ENCODE data around the gene F5.

Gene F5

DNA sequence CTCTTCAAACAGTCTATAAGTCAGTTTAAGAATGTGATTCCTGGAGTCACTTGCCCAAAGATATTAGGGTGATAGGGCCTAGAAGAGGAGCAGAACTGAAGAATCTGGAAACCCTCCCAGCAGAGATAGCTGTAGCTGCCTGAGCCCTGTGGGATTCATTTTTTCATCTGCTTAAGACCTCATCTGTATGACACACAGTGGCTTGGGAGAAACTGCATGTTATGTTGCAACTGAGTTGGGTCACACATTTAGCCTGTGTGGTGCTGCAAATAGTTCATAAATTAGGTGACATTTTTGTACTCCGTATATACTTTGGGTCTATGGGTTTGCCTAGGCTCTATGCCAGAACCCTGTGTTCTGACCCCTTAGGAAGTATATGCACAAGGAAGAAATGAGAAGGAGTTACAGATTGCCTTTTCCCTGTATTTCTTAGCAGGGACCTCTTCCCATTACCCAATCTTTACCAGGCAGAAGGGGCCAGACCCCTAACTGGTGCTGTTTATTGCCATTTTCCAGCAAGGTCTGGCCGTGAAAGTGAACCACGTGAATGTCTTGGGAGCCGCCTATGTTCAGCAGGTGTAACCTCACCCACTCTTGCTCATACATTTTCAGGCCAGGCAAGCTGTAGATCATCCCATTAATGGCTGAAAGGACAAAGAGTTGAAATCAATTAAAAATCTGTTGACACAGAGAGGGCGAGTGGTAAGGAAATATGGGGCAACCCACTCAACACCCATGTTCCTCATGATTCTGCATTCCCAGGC, 58.6 kb downstream of the F5 start:
- H3K36me3 ChIP-seq (ENCODE audit: control insufficient read depth, insufficient read depth, low read length), result no peaks in the 10 kb centered on the region
- TF ChIP-seq, protein P1, sequence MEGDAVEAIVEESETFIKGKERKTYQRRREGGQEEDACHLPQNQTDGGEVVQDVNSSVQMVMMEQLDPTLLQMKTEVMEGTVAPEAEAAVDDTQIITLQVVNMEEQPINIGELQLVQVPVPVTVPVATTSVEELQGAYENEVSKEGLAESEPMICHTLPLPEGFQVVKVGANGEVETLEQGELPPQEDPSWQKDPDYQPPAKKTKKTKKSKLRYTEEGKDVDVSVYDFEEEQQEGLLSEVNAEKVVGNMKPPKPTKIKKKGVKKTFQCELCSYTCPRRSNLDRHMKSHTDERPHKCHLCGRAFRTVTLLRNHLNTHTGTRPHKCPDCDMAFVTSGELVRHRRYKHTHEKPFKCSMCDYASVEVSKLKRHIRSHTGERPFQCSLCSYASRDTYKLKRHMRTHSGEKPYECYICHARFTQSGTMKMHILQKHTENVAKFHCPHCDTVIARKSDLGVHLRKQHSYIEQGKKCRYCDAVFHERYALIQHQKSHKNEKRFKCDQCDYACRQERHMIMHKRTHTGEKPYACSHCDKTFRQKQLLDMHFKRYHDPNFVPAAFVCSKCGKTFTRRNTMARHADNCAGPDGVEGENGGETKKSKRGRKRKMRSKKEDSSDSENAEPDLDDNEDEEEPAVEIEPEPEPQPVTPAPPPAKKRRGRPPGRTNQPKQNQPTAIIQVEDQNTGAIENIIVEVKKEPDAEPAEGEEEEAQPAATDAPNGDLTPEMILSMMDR (IDR thresholded peaks at IDR 0.05), result no peak
- peak overlapping the region; percentile 79 for H3K4me2 ChIP-seq (ENCODE audit: low read length)
- no peaks in the 10 kb centered on the region for H3K27me3 ChIP-seq (ENCODE audit: control insufficient read depth, insufficient read depth, low read length)
- peak overlapping the region; percentile 60 for H3K4me3 ChIP-seq (ENCODE audit: low read depth, low read length)
- H3K9me3 ChIP-seq (ENCODE audit: control insufficient read depth, low read length), result no peaks in the 10 kb centered on the region
- H2AFZ ChIP-seq, result peak overlapping the region; percentile 63
- H3K9ac ChIP-seq, result no peak overlapping the region
- H3K27ac ChIP-seq, result peak overlapping the region; percentile 74
- peaks cover 6% of the 10 kb centered on the region for H3K4me1 ChIP-seq
- H3K79me2 ChIP-seq, result no peaks in the 10 kb centered on the region

GRCh38 chr1:169527001-169527400, 59.3 kb downstream of the F5 start:
- TF ChIP-seq, protein P1 (IDR thresholded peaks at IDR 0.05), result no peak
- Histone ChIP-seq H3K27me3 (ENCODE audit: control insufficient read depth, insufficient read depth, low read length) (no peaks in the 10 kb centered on the region), H3K4me2 (ENCODE audit: low read length) (no peak overlapping the region), H3K4me3 (ENCODE audit: low read depth, low read length) (no peak overlapping the region), H2AFZ (no peak overlapping the region), H3K79me2 (no peaks in the 10 kb centered on the region), H3K36me3 (ENCODE audit: control insufficient read depth, insufficient read depth, low read length) (no peaks in the 10 kb centered on the region), H3K9ac (no peak overlapping the region), H3K4me1 (peaks cover 6% of the 10 kb centered on the region), H3K27ac (no peak overlapping the region), H3K9me3 (ENCODE audit: control insufficient read depth, low read length) (no peaks in the 10 kb centered on the region)

DNA sequence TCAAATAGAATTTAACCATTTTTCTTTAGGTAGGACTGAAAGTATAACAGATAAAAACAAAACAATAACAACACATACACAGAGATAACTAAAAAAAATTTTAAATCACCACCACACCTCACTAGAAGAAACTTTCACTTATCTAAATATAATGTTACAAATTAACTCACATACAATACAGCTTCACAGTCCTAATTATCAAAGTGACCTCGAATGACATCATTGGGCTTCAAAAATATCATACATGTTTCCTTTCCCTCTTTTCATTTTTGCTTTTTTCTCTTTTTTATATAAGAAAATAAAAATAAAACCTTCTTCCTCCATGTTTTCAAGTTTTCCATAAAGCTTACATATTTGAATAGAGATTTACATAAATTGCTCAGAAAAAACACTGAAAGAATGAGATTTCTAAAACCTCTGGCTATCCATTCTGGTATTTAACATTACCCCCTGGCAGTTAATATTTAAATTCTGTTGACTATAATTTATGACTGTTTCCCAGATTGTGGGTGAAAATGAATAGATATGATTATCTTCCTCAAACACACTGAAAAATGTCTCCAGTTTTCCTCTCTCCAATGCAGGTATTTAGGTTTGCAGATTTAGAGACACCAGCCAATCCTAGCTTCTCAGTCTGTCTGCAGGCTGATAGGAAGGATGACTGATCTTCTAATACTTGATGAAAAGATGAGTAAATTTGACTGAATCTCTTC, 60.0 kb downstream of the F5 start:
- Histone ChIP-seq H3K27ac (no peak overlapping the region), H3K9ac (no peak overlapping the region), H3K36me3 (ENCODE audit: control insufficient read depth, insufficient read depth, low read length) (no peaks in the 10 kb centered on the region), H3K9me3 (ENCODE audit: control insufficient read depth, low read length) (no peaks in the 10 kb centered on the region), H3K4me3 (ENCODE audit: low read depth, low read length) (no peak overlapping the region), H2AFZ (no peak overlapping the region), H3K27me3 (ENCODE audit: control insufficient read depth, insufficient read depth, low read length) (no peaks in the 10 kb centered on the region), H3K4me1 (peaks cover 6% of the 10 kb centered on the region), H3K4me2 (ENCODE audit: low read length) (no peak overlapping the region), H3K79me2 (no peaks in the 10 kb centered on the region)
- TF ChIP-seq, protein P1 (IDR thresholded peaks at IDR 0.05), result no peak

- Histone ChIP-seq H3K27me3 (ENCODE audit: control insufficient read depth, insufficient read depth, low read length) (no peaks in the 10 kb centered on the region), H3K4me3 (ENCODE audit: low read depth, low read length) (no peak overlapping the region), H2AFZ (no peak overlapping the region), H3K9ac (no peak overlapping the region), H3K27ac (no peak overlapping the region), H3K9me3 (ENCODE audit: control insufficient read depth, low read length) (no peaks in the 10 kb centered on the region), H3K4me1 (peaks cover 6% of the 10 kb centered on the region), H3K79me2 (no peaks in the 10 kb centered on the region), H3K36me3 (ENCODE audit: control insufficient read depth, insufficient read depth, low read length) (no peaks in the 10 kb centered on the region), H3K4me2 (ENCODE audit: low read length) (no peak overlapping the region)
- TF ChIP-seq, protein P1 (IDR thresholded peaks at IDR 0.05), result no peak
Measured at GRCh38 chr1:169525391-169525790, 60.9 kb downstream of the F5 start.
